Measurements from ENCODE around the gene CRYGS. TPM values are rescaled to one million over a fixed set of nuclear protein-coding genes. Genes with fewer than 3 reads are reported as not detected.
"Not testable (repeated sequence)": the region's sequence is repeated elsewhere in the genome, so short reads cannot be mapped to it uniquely, and the experiment has no call there.

CRYGS gene
- total RNA-seq, 1 donor from 2014 or later = 5.4 TPM

GRCh38 chr3:186564586-186564985 is 20.4 kb upstream of the CRYGS start:
- intact Hi-C loops (cut with micrococcal nuclease) = loop anchor here (10.0 kb wide), 1 partner anchor 460 kb away; no protein-coding TSS in a partner anchor

GRCh38 chr3:186552408-186553031 is 8.3 kb upstream of the CRYGS start:
- intact Hi-C loops (cut with micrococcal nuclease) = no loop called here

- intact Hi-C loops (cut with micrococcal nuclease) = no loop called here
Observed at GRCh38 chr3:186551387-186551786, 7.2 kb upstream of the CRYGS start.

GRCh38 chr3:186549497-186549896 is 5.3 kb upstream of the CRYGS start:
- intact Hi-C loops (cut with micrococcal nuclease) = no loop called here

- intact Hi-C loops (cut with micrococcal nuclease) = loop anchor here (1.0 kb wide), 4 partner anchors 282 to 598 kb away; no protein-coding TSS in a partner anchor
Observed at GRCh38 chr3:186540835-186541226, 3.3 kb downstream of the CRYGS start.

- intact Hi-C loops (cut with micrococcal nuclease) = loop anchor here (1.0 kb wide), 4 partner anchors 281 to 597 kb away; no protein-coding TSS in a partner anchor
Observed at GRCh38 chr3:186540221-186540834, 3.9 kb downstream of the CRYGS start.

GRCh38 chr3:186538779-186539178 is 5.4 kb downstream of the CRYGS start:
- intact Hi-C loops (cut with micrococcal nuclease) = no loop called here

- intact Hi-C loops (cut with micrococcal nuclease) = no loop called here
Observed at GRCh38 chr3:186536883-186537844, 7.0 kb downstream of the CRYGS start.

- intact Hi-C loops (cut with micrococcal nuclease) = no loop called here
Observed at GRCh38 chr3:186534113-186534669, 10.0 kb downstream of the CRYGS start.

GRCh38 chr3:186532598-186533072 is 11.5 kb downstream of the CRYGS start:
- intact Hi-C loops (cut with micrococcal nuclease) = no loop called here

- intact Hi-C loops (cut with micrococcal nuclease) = not testable (repeated sequence)
Observed at GRCh38 chr3:186531694-186532093, 12.5 kb downstream of the CRYGS start.

GRCh38 chr3:186530415-186530814 is 13.8 kb downstream of the CRYGS start:
- intact Hi-C loops (cut with micrococcal nuclease) = no loop called here

GRCh38 chr3:186529201-186529999 is 14.8 kb downstream of the CRYGS start:
- intact Hi-C loops (cut with micrococcal nuclease) = no loop called here

- intact Hi-C loops (cut with micrococcal nuclease) = no loop called here
Observed at GRCh38 chr3:186526256-186526606, 17.9 kb downstream of the CRYGS start.

GRCh38 chr3:186525369-186526255 is 18.6 kb downstream of the CRYGS start:
- intact Hi-C loops (cut with micrococcal nuclease) = no loop called here

GRCh38 chr3:186524616-186525015 is 19.6 kb downstream of the CRYGS start:
- intact Hi-C loops (cut with micrococcal nuclease) = no loop called here

GRCh38 chr3:186523434-186523833 is 20.7 kb downstream of the CRYGS start:
- intact Hi-C loops (cut with micrococcal nuclease) = no loop called here

GRCh38 chr3:186523022-186523421 is 21.2 kb downstream of the CRYGS start:
- intact Hi-C loops (cut with micrococcal nuclease) = no loop called here

- intact Hi-C loops (cut with micrococcal nuclease) = no loop called here
Observed at GRCh38 chr3:186520957-186521842, 23.0 kb downstream of the CRYGS start.
